A549 (cell line): Measurements from ENCODE around the gene DNAH8. TPM values are rescaled to one million over a fixed set of nuclear protein-coding genes. Genes with fewer than 3 reads are reported as not detected.

Experiments used
- ATAC-seq, 2 experiments: fragments of 200-7000 bp in 1 of 2; fragments of >200 bp in 1 of 2; cut with Nextera tagmentation in 1 of 2; cut with Tn5 transposase in 1 of 2; 3 replicates each; pipeline versions ENCODE4 v1.8.0 to v1.9.1; 2018 to 2020; ENCODE audit warnings: mild to moderate bottlenecking in 1 of 2, moderate library complexity in 1 of 2
- CTCF ChIA-PET: fragments of 300-600 bp; sonication (Branson Sonifier 250); formaldehyde crosslinking; extraction: SDS; loops from one replicate; lab custom pipeline; 2021; ENCODE audit warnings: antibody characterized with exemption, inconsistent platforms; lab: Yijun Ruan, JAX
- POLR2A ChIA-PET: fragments of 350-600 bp; formaldehyde crosslinking; extraction: SDS; loops from one replicate; lab custom pipeline; 2021; ENCODE audit warnings: antibody characterized with exemption, inconsistent platforms; lab: Yijun Ruan, JAX
- DNase-seq, 2 experiments: peaks; one replicate each; pipeline versions ENCODE4 v3.0.0 to v3.0.0-alpha.2; 2011 to 2016; ENCODE audit warnings: low read depth in 1 of 2, low spot score in 1 of 2
- FAIRE-seq: peaks from 2 replicates; lab custom pipeline; 2011; peaks lifted over from hg19 to GRCh38; lab: Jason Lieb, UNC
- H3K27ac ChIP-seq, 2 experiments: fragments of >200 bp; sonication (Bioruptor Twin); formaldehyde crosslinking; 3 replicates each; pipeline ENCODE4 v1.5.1; 2016 to 2017
- H3K4me1 ChIP-seq: fragments of >200 bp; sonication (Bioruptor Twin); formaldehyde crosslinking; 3 replicates; pipeline ENCODE4 v1.6.1; 2016
- H3K4me2 ChIP-seq: fragments of >200 bp; sonication (Bioruptor Twin); formaldehyde crosslinking; 3 replicates; pipeline ENCODE4 v1.6.1; 2016
- H3K4me3 ChIP-seq: fragments of >200 bp; sonication (Bioruptor Twin); formaldehyde crosslinking; 3 replicates; pipeline ENCODE4 v1.5.1; 2016
- H3K9me3 ChIP-seq: fragments of >200 bp; sonication (Bioruptor Twin); formaldehyde crosslinking; 3 replicates; pipeline ENCODE4 v1.6.1; 2016
- BCL3 ChIP-seq: fragments of >200 bp; sonication (Bioruptor Twin); formaldehyde crosslinking; IDR thresholded peaks from 3 replicates; pipeline ENCODE4 v1.6.1; 2016
- CHD2 ChIP-seq: fragments of 150-350 bp; IDR thresholded peaks from 2 replicates; pipeline ENCODE4 v1.6.1; 2014; ENCODE audit warnings: low read length; ENCODE audit not compliant: partially characterized antibody
- CTCF ChIP-seq: fragments of >200 bp; sonication (Bioruptor Twin); formaldehyde crosslinking; IDR thresholded peaks from 3 replicates; pipeline ENCODE4 v1.5.1; 2016
- EHMT2 ChIP-seq: fragments of 200-600 bp; sonication (generic); IDR thresholded peaks from 2 replicates; pipeline ENCODE4 v1.6.1; 2016; ENCODE audit warnings: antibody characterized with exemption, low read depth, mild to moderate bottlenecking, moderate library complexity
- ELK1 ChIP-seq: fragments of 150-350 bp; IDR thresholded peaks from 2 replicates; pipeline ENCODE4 v1.6.1; 2014; ENCODE audit warnings: low read depth, mild to moderate bottlenecking, low read length
- FOSB ChIP-seq: fragments of 250-450 bp; sonication (Bioruptor Pico); IDR thresholded peaks from 2 replicates; pipeline ENCODE4 v1.5.0; 2020; ENCODE audit warnings: mild to moderate bottlenecking, moderate library complexity
- FOXS1 ChIP-seq: fragments of 250-450 bp; sonication (Bioruptor Pico); IDR thresholded peaks from 2 replicates; pipeline ENCODE4 v1.5.0; 2020; ENCODE audit warnings: mild to moderate bottlenecking, moderate library complexity
- JUNB ChIP-seq: fragments of >200 bp; sonication (Bioruptor Twin); formaldehyde crosslinking; IDR thresholded peaks from 2 replicates; pipeline ENCODE4 v1.6.1; 2016
- MAX ChIP-seq: IDR thresholded peaks from 2 replicates; pipeline ENCODE4 v1.6.1; 2012
- PBX3 ChIP-seq: IDR thresholded peaks from 2 replicates; pipeline ENCODE4 v1.6.1; 2012
- PHF8 ChIP-seq: fragments of 200-600 bp; sonication (generic); IDR thresholded peaks from 2 replicates; pipeline ENCODE4 v1.6.1; 2016; ENCODE audit warnings: low read depth, mild to moderate bottlenecking, antibody characterized with exemption, moderate library complexity, borderline replicate concordance
- POLR2A ChIP-seq: IDR thresholded peaks from 2 replicates; pipeline ENCODE4 v1.6.1; 2012; ENCODE audit warnings: mild to moderate bottlenecking, low read length
- POLR2AphosphoS2 ChIP-seq: conservative IDR thresholded peaks from 2 replicates; pipeline ENCODE4 v1.6.1; 2012; ENCODE audit warnings: low read length, improper control_type of control experiment, inconsistent platforms
- RAD21 ChIP-seq, 2 experiments: fragments of >200 bp in 1 of 2; sonication (Bioruptor Twin) in 1 of 2; formaldehyde crosslinking in 1 of 2; IDR thresholded peaks in 1 of 2; conservative IDR thresholded peaks in 1 of 2; 2 replicates in 1 of 2; 3 replicates in 1 of 2; pipeline ENCODE4 v1.6.1; 2012 to 2018; ENCODE audit warnings: inconsistent platforms in 1 of 2
- RCOR1 ChIP-seq: fragments of 150-350 bp; IDR thresholded peaks from 2 replicates; pipeline ENCODE4 v1.6.1; 2014; ENCODE audit warnings: antibody characterized with exemption, low read length, low read depth
- REST ChIP-seq: fragments of 200-600 bp; sonication (generic); IDR thresholded peaks from 2 replicates; pipeline ENCODE4 v1.6.1; 2016; ENCODE audit warnings: antibody characterized with exemption, mild to moderate bottlenecking, moderate library complexity
- RNF2 ChIP-seq: fragments of 200-600 bp; sonication (generic); IDR thresholded peaks from 2 replicates; pipeline ENCODE4 v1.6.1; 2016; ENCODE audit warnings: low read depth, mild to moderate bottlenecking, antibody characterized with exemption, moderate library complexity, borderline replicate concordance
- TP53 ChIP-seq: fragments of 250-450 bp; sonication (Bioruptor Pico); IDR thresholded peaks from 2 replicates; pipeline ENCODE4 v1.5.0; 2021; ENCODE audit warnings: mild to moderate bottlenecking, moderate library complexity
- ZFP36 ChIP-seq: fragments of 450-650 bp; IDR thresholded peaks from 2 replicates; pipeline ENCODE4 v1.6.1; 2014; ENCODE audit warnings: borderline replicate concordance; ENCODE audit not compliant: partially characterized antibody
- ZNF302 ChIP-seq: fragments of 250-450 bp; sonication (Bioruptor Pico); IDR thresholded peaks from 2 replicates; pipeline ENCODE4 v1.9.0; 2021; ENCODE audit warnings: inconsistent platforms, mild to moderate bottlenecking, moderate library complexity
- ZSCAN20 ChIP-seq: fragments of 250-450 bp; sonication (Bioruptor Pico); IDR thresholded peaks from 2 replicates; pipeline ENCODE4 v1.8.0; 2022; ENCODE audit warnings: mild to moderate bottlenecking, moderate library complexity
- WGBS: methylation state at CpG from one replicate; pipeline ENCODE4 v1.1.6; 2017; ENCODE audit errors: missing lambda C conversion rate; 5-methylcytosine and 5-hydroxymethylcytosine counted together
- polyA plus RNA-seq, 4 experiments: library from polyadenylated mRNA; depleted of rRNA in 3 of 4; stranded (reverse); fragments of >200 nt; fragmentation: RNase III in 1 of 4; extraction: RNeasy Plus Mini Kit Qiagen cat#74134 plus additional on column Dnase treatment in 1 of 4; gene quantifications; 2 replicates in 3 of 4; 3 replicates in 1 of 4; pipeline ENCODE4 v1.2.3, GENCODE V29; 2011 to 2017

Gene DNAH8
- polyA plus RNA-seq, 2 of the 4 experiments (the other 2 are of a cell fraction), result not detected

GRCh38 chr6:39056681-39057080 is 341.6 kb downstream of the DNAH8 start (continued):
- no peak for TF ChIP-seq RCOR1
- TF ChIP-seq ZSCAN20 (CRISPR knock-in tag), result no peak
- no peak for TF ChIP-seq POLR2A
- no peak for TF ChIP-seq FOXS1
- TF ChIP-seq CTCF, result no peak
- TF ChIP-seq TP53, result no peak

GRCh38 chr6:39057251-39058155 is 342.4 kb downstream of the DNAH8 start:
- DNase-seq (no peak), ATAC-seq (no peak), FAIRE-seq (no peak)
- 8% methylated on average over 5 of the region's 17 CpGs for WGBS
- no peak overlapping the region for H3K4me2 ChIP-seq
- TF ChIP-seq JUNB (no peak), ELK1 (no peak), CHD2 (no peak), FOSB (CRISPR knock-in tag) (no peak), ZNF302 (CRISPR knock-in tag) (no peak), MAX (no peak), REST (no peak), ZFP36 (no peak), RAD21 (conservative IDR thresholded peaks at IDR 0.05 in 1 of 2, IDR thresholded peaks at IDR 0.05 in 1 of 2) (no peak), EHMT2 (no peak), PBX3 (no peak), PHF8 (no peak), RNF2 (no peak), CTCF (no peak), BCL3 (no peak), POLR2AphosphoS2 (no peak)
- ChIA-PET POLR2A (no interaction called here), CTCF (interaction anchor here (0.7 kb wide), 2 partner anchors 9 to 185 kb away, joined by 3 read pairs; no protein-coding TSS in a partner anchor)
- H3K9me3 ChIP-seq, result no peaks in the 10 kb centered on the region
- H3K4me3 ChIP-seq, result no peak overlapping the region
- no peaks in the 10 kb centered on the region for H3K4me1 ChIP-seq
- no peak overlapping the region for H3K27ac ChIP-seq
